Osteoblast (primary cell): ENCODE data around the gene KIAA1217. TPM values are rescaled to one million over a fixed set of nuclear protein-coding genes. Genes with fewer than 3 reads are reported as not detected.
A peak's percentile ranks its signal among the peaks of the same experiment; 100 is the strongest.

Experiments
- DNase-seq: peaks from one replicate; pipeline ENCODE4 v3.0.0; 2011; ENCODE audit warnings: low spot score, mixed read lengths; ENCODE audit not compliant: insufficient read length; ENCODE audit errors: missing footprints
- H2AFZ ChIP-seq: 2 replicates; pipeline ENCODE4 v1.6.0; 2011; ENCODE audit warnings: mild to moderate bottlenecking, low read length
- H3K27ac ChIP-seq: 2 replicates; pipeline ENCODE4 v1.5.1; 2011; ENCODE audit warnings: mild to moderate bottlenecking, low read depth, low read length, moderate library complexity
- H3K27me3 ChIP-seq: 2 replicates; pipeline ENCODE4 v1.6.0; 2012; ENCODE audit warnings: mild to moderate bottlenecking, control low read depth, inconsistent platforms, low read length, moderate library complexity; ENCODE audit not compliant: insufficient read depth
- H3K36me3 ChIP-seq: 2 replicates; pipeline ENCODE4 v1.5.1; 2011; ENCODE audit warnings: mild to moderate bottlenecking, low read length, control low read depth, moderate library complexity; ENCODE audit not compliant: insufficient read depth
- H3K4me1 ChIP-seq: 2 replicates; pipeline ENCODE4 v1.5.1; 2011; ENCODE audit warnings: mild to moderate bottlenecking, low read length, control low read depth, moderate library complexity; ENCODE audit not compliant: insufficient read depth
- H3K4me2 ChIP-seq: 2 replicates; pipeline ENCODE4 v1.6.0; 2011; ENCODE audit warnings: mild to moderate bottlenecking, low read length; ENCODE audit not compliant: insufficient read depth
- H3K4me3 ChIP-seq: fragments of 200-600 bp; sonication (generic); 3 replicates; pipeline ENCODE4 v1.5.1; 2012; ENCODE audit warnings: mild to moderate bottlenecking, low read length, inconsistent platforms; ENCODE audit not compliant: insufficient read depth
- H3K79me2 ChIP-seq: 2 replicates; pipeline ENCODE4 v1.6.0; 2012; ENCODE audit warnings: mild to moderate bottlenecking, low read length, control low read depth, inconsistent platforms; ENCODE audit not compliant: insufficient read depth
- H3K9me3 ChIP-seq: 2 replicates; pipeline ENCODE4 v1.5.1; 2011; ENCODE audit warnings: low read depth, low read length, control low read depth
- H4K20me1 ChIP-seq: 2 replicates; pipeline ENCODE4 v1.6.0; 2012; ENCODE audit warnings: mild to moderate bottlenecking, low read length, control low read depth; ENCODE audit not compliant: insufficient read depth
- CTCF ChIP-seq: IDR thresholded peaks from 2 replicates; pipeline ENCODE4 v1.5.1; 2011; ENCODE audit warnings: mild to moderate bottlenecking, low read depth, low read length, moderate library complexity; ENCODE audit errors: extremely low read depth
- total RNA-seq: library from RNA; depleted of rRNA; stranded (reverse); fragments of >200 nt; gene quantifications from 2 replicates; pipeline ENCODE4 v1.2.3, GENCODE V29; 2012

Gene KIAA1217
- total RNA-seq, 1 donor: 51.0 TPM

GRCh38 chr10:24467136-24467535 lies 258.2 kb downstream of the KIAA1217 start:
- Histone ChIP-seq H3K79me2 (peaks cover 48% of the 10 kb centered on the region), H3K4me1 (peaks cover 48% of the 10 kb centered on the region), H3K27ac (peak overlapping the region; percentile 96), H3K36me3 (no peaks in the 10 kb centered on the region), H3K4me2 (peak overlapping the region; percentile 94), H2AFZ (no peak overlapping the region), H3K4me3 (peak overlapping the region; percentile 78), H4K20me1 (peaks cover 3% of the 10 kb centered on the region), H3K9me3 (no peaks in the 10 kb centered on the region), H3K27me3 (no peaks in the 10 kb centered on the region)
- no peak for TF ChIP-seq CTCF
- DNase-seq: no peak

GRCh38 chr10:24467605-24468004 lies 258.7 kb downstream of the KIAA1217 start:
- Histone ChIP-seq H3K4me2 (peak overlapping the region; percentile 94), H3K27me3 (no peaks in the 10 kb centered on the region), H3K36me3 (peaks cover 2% of the 10 kb centered on the region), H3K4me3 (peak overlapping the region; percentile 78), H4K20me1 (peaks cover 4% of the 10 kb centered on the region), H2AFZ (no peak overlapping the region), H3K27ac (peak overlapping the region; percentile 96), H3K9me3 (no peaks in the 10 kb centered on the region), H3K4me1 (peaks cover 46% of the 10 kb centered on the region), H3K79me2 (peaks cover 53% of the 10 kb centered on the region)
- no peak for DNase-seq
- no peak for TF ChIP-seq CTCF

- H4K20me1 ChIP-seq: peaks cover 4% of the 10 kb centered on the region
- H3K4me2 ChIP-seq: peak overlapping the region; percentile 94
- H3K36me3 ChIP-seq: peaks cover 9% of the 10 kb centered on the region
- no peak overlapping the region for H2AFZ ChIP-seq
- H3K9me3 ChIP-seq: no peaks in the 10 kb centered on the region
- TF ChIP-seq CTCF: no peak
- H3K27ac ChIP-seq: peak overlapping the region; percentile 96
- peaks cover 39% of the 10 kb centered on the region for H3K4me1 ChIP-seq
- no peak for DNase-seq
- no peaks in the 10 kb centered on the region for H3K27me3 ChIP-seq
- peak overlapping the region; percentile 78 for H3K4me3 ChIP-seq
- H3K79me2 ChIP-seq: peaks cover 60% of the 10 kb centered on the region
These were observed 259.4 kb downstream of the KIAA1217 start for GRCh38 chr10:24468281-24468751.

- no peak for DNase-seq
- Histone ChIP-seq H3K4me3 (no peak overlapping the region), H3K4me2 (peak overlapping the region; percentile 2), H3K27ac (no peak overlapping the region), H4K20me1 (peaks cover 4% of the 10 kb centered on the region), H2AFZ (no peak overlapping the region), H3K27me3 (no peaks in the 10 kb centered on the region), H3K4me1 (peaks cover 22% of the 10 kb centered on the region), H3K79me2 (peaks cover 71% of the 10 kb centered on the region), H3K9me3 (no peaks in the 10 kb centered on the region), H3K36me3 (peaks cover 21% of the 10 kb centered on the region)
- no peak for TF ChIP-seq CTCF
These were observed 261.1 kb downstream of the KIAA1217 start for GRCh38 chr10:24469993-24470392.
